HL-60 (cell line): ENCODE measurements around the gene NSMCE4A.

Experiments used
- DNase-seq, 2 experiments: peaks; one replicate each; pipeline ENCODE4 v3.0.0-alpha.2; 2010 to 2020; ENCODE audit warnings: low read depth in 1 of 2, low spot score in 1 of 2
- H3K27ac ChIP-seq: fragments of 250-450 bp; sonication (Bioruptor Pico); replicated peaks from 2 replicates; pipeline ENCODE4 v1.5.1; 2020; ENCODE audit warnings: mild to moderate bottlenecking, moderate library complexity
- H3K27me3 ChIP-seq: fragments of 250-450 bp; sonication (Bioruptor Pico); 2 replicates; pipeline ENCODE4 v1.5.1; 2021; ENCODE audit warnings: mild to moderate bottlenecking, moderate library complexity; ENCODE audit not compliant: insufficient read depth, poor library complexity, severe bottlenecking
- H3K4me3 ChIP-seq: replicated peaks from 2 replicates; pipeline ENCODE4 v1.5.1; 2011; ENCODE audit warnings: mild to moderate bottlenecking, control low read depth, low read length; ENCODE audit not compliant: insufficient read depth
- CTCF ChIP-seq: IDR thresholded peaks from one replicate; pipeline ENCODE4 v1.5.1; 2011; ENCODE audit warnings: low read length, control low read depth, inconsistent platforms; ENCODE audit not compliant: insufficient read depth
- GABPA ChIP-seq: IDR thresholded peaks from 2 replicates; pipeline ENCODE4 v1.6.1; 2012; ENCODE audit warnings: low read depth
- POLR2AphosphoS5 ChIP-seq: IDR thresholded peaks from 2 replicates; pipeline ENCODE4 v1.6.1; 2012; ENCODE audit warnings: low read depth
- REST ChIP-seq: IDR thresholded peaks from 2 replicates; pipeline ENCODE4 v1.6.1; 2012; ENCODE audit warnings: low read depth; ENCODE audit not compliant: insufficient replicate concordance
- SPI1 ChIP-seq: IDR thresholded peaks from 2 replicates; pipeline ENCODE4 v1.6.1; 2012; ENCODE audit warnings: low read depth, mild to moderate bottlenecking, borderline replicate concordance

The NSMCE4A gene

DNA sequence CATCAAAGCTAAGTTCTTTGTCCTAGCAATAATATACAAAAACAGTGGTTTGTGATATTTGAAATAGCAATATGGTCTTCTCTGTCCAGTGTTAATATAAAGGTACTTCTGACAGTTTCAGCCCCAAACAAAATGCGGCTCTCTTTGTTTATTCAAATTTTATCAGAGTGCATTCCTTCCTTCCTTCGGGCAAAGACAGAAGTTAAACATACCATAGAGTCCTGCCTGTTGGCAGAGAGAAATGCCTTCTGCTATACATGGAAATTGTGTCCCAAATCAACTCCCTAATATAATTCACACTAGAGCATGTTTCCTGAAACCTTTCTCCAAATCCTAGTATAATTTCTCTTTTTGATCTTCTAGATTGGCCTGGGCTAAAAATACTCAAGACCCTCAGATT, 26.0 kb downstream of the NSMCE4A start:
- H3K27ac ChIP-seq = no peak overlapping the region
- no peak for DNase-seq
- H3K27me3 ChIP-seq = no peaks in the 10 kb centered on the region
- TF ChIP-seq POLR2AphosphoS5 = no peak
- no peak for TF ChIP-seq GABPA
- TF ChIP-seq SPI1 = no peak
- no peak for TF ChIP-seq REST
- no peak for TF ChIP-seq CTCF
- H3K4me3 ChIP-seq = no peak overlapping the region

DNA sequence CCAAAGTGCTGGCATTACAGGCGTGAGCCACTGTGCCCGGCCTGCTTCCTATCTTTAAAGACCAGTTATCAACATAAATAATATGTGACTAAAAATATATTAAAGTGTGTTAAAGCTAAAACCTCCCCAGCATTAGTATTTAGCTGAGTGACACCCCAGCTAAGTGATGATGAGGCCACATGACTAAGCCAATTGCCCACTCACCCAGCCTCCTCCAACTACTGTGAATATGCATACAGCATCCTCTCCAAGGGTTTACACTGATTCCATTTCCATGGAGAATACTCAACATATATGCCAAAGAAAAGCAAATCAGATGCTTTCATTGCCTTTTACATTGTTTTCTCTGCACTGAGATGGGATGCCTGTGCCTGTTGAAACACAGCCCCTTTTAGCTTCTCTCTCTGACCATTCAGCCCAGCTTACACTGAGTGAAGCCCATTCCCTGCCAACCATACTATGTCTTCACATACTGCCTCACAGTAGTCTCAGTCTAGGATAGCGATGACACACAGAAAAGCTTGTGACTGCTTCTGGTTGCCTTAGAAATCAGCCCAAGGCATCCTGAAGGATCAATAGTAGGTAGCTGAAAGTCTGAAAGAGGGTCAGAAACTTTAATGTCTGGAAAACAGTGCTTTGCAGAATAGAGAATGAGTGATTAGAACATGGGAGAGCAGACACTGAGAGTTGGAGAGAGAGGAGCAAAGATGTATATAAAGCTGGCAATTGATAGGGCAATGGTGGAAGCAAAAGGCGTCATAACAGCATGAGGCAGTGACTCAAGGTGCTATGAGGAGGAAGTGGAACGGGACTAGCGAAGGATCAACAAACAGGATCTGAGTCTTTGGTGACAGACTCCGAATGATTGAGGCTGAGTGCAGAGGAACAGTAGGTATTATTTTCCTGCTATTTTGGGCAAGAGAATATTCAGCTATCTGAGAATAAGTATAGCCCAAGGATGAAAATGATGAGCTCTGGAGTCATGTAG, 27.4 kb downstream of the NSMCE4A start:
- H3K27ac ChIP-seq = no peak overlapping the region
- H3K27me3 ChIP-seq = no peaks in the 10 kb centered on the region
- no peak for TF ChIP-seq CTCF
- TF ChIP-seq SPI1 = no peak
- TF ChIP-seq REST = no peak
- no peak for TF ChIP-seq POLR2AphosphoS5
- no peak for TF ChIP-seq GABPA
- DNase-seq = no peak
- no peak overlapping the region for H3K4me3 ChIP-seq

GRCh38 chr10:121942749-121943416, 32.1 kb downstream of the NSMCE4A start:
- peak; percentile 81 to 92 for DNase-seq
- Histone ChIP-seq H3K27ac (peak overlapping the region; percentile 61), H3K4me3 (no peak overlapping the region), H3K27me3 (no peaks in the 10 kb centered on the region)
- TF ChIP-seq POLR2AphosphoS5 = no peak
- TF ChIP-seq SPI1 = peak; percentile 69; the same call in 1 of the 2 replicates
- no peak for TF ChIP-seq REST
- TF ChIP-seq CTCF = no peak
- no peak for TF ChIP-seq GABPA
